ENCODE results near the gene NOTCH2.

The NOTCH2 gene

DNA sequence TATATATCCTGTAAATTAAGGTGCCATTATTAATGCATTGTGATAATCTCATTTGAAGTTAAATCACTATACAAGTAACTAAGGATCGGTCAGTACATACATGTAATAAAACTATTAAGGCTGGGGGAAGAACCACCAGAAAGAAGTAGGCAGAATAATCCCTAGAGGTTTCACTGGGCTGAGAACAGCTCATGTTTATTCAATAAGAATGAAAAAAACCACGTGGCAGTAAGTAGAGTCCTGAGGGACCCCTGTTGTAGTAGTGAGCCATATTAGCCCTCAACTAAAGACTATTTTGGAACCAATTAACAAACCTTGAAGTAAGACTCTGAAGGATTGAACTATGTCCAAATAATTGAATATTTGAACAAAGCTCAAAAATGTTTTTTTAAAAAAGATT lies 126.2 kb downstream of the NOTCH2 start:
- DNase-seq (ENCODE audit: low read depth in 2 of 2) = no peak

DNA sequence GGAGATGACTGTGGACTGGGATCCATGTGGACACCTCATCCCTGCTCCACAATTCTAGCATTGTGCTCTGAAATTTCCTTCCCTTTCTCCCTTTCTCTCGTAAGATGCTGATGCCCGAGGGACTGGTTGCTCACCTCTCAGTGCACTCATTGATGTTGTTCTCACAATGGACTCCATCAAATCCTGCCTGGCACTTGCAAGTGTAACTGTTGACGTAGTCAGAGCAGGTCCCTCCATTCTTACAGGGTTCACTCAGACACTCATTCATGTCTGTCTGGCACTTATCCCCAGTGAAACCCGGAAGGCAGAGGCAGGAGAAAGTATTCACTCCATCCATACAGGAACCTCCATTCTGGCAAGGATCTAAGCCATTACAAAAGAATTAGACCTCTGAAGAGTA lies 128.1 kb downstream of the NOTCH2 start:
- no peak for DNase-seq (ENCODE audit: low read depth in 2 of 2)

DNA sequence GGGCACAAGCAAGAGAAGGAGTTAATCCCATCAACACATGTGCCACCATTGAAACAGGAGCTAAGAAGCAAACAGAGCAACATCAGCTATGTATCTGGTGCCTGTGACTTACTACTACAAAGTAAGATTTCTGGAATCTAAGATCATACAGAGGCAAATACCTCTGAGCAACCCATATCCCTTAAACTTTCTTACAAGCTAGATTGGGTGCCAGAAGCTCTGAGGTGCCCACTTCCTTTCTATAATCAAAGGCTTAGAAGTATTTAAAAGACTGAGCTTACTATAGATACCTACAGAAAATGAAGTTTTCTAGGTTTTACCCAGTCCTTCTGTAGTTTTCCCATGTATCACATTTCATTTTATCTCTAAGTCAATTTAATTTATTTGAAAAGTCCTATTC lies 128.8 kb downstream of the NOTCH2 start:
- DNase-seq (ENCODE audit: low read depth in 2 of 2) = no peak

DNA sequence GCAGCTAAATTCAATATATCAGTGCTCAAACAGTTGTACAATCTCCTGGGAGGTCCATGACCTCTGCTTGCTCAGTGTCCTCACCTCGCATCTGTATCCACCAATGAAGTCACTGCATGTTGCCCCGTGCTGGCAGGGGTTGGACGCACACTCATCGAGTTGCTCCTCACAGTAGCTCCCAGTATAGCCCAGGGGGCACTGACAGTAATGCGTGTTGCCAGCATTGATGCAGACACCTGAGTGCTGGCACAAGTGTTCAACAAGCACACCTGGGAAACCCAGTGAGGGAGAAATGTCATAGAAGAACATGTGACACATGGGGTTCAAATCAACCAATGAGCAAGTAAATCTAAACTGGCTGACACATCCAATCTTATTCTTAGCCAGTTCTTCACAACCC lies 132.3 kb downstream of the NOTCH2 start:
- DNase-seq (ENCODE audit: low read depth in 2 of 2) = no peak

DNA sequence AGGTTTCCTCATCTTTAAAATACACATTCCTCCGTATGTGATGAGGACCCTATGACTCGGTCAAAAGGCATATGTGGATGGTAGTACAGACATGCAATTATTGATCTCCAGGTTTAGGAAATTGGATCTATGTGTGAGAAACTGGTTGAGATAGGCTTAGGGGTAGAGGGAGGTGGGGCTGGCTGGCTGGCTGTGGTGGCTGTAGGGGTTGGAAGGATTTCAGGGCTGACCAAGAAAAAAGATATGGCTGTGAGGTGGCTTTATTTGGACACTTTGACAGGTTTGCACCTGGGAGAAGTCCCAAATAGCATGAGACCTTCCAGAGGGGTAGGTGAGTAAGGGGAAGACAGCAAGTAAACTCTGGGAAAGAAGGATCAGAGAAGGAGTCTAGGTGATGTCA lies 133.5 kb downstream of the NOTCH2 start:
- no peak for DNase-seq (ENCODE audit: low read depth in 2 of 2)

DNA sequence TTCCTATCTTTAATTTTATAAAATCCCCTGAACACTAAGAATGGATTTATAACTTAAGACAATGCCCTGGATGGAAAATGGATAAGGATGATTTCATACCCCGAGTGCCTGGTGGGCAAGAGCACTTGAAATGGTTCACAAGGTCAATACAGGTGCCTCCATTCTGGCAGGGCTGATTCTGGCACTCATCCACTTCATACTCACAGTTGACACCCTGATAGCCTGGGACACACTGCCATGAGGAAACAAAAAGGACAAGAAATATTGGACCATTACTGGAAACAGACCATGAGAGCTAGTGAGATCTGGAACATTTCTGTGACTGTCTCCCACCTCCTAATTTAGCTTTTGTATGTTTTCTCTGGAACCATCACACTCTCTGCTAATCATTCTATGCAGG lies 134.1 kb downstream of the NOTCH2 start:
- DNase-seq (ENCODE audit: low read depth in 2 of 2) = no peak

DNA sequence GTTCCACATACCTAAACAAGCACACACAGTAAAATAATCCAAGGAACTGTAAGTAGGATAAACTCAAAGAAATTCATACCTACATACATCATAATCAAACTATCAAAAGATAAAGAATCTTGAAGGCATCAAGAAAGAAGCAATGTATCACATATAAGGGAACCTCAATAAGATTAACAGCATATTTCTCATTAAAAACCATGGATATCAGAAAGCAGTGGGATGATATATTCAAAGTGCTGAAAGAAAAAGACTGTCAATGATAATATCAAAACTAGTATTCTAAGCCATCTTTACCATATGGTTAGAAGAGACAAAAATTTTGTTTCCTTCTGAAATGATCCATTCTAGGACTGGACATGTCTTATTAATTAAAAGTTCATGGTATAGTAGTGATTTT lies 136.1 kb downstream of the NOTCH2 start:
- DNase-seq (ENCODE audit: low read depth in 2 of 2) = no peak

DNA sequence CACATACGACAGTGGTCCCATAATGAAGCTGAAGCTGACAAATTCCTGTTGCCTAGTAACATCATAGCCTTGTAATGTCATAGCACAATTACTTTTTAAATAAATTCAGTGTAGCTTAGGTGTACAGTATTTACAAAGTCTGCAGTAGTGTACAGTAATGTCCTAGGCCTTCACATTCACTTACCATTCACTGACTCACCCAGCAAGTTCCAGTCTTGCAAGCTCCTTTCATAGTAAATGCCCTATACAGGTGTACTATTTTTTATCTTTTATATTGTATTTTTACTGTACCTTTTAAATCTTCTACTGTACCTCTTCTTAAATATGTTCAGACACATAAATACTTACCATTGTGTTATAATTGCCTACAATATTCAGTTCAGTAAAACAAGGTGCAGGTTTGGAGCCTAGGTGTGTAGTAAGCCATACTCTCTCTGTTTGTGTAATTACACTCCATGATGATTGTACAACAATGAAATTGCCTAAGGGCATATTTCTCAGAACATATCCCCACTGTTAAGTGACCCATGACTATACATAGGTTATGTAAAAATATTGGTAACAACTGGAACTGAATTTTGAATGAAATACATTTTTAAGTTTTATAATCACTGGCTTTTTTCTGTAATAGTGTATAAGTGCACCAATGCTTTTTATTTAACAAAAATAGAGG lies 139.7 kb downstream of the NOTCH2 start:
- no peak for DNase-seq (ENCODE audit: low read depth in 2 of 2)

DNA sequence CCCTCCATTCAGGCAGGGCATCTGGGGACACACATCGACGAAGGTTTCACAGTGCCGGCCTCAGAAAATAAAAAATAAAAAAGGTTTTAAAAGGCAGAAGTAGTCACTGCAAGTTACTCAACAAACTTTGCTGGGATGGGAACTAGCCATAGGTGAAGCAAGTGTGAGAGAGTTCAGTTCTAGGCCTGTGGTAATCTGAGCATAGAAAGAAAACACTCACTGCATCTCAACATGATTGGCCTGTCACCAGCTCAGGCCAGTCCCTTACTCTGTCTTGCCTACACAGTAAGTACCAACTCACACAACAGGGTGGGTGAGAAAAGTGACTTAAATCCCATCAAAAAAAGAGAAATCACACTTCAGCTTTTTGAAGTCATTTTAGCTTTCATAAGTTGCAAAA lies 142.9 kb downstream of the NOTCH2 start:
- no peak for DNase-seq (ENCODE audit: low read depth in 2 of 2)

DNA sequence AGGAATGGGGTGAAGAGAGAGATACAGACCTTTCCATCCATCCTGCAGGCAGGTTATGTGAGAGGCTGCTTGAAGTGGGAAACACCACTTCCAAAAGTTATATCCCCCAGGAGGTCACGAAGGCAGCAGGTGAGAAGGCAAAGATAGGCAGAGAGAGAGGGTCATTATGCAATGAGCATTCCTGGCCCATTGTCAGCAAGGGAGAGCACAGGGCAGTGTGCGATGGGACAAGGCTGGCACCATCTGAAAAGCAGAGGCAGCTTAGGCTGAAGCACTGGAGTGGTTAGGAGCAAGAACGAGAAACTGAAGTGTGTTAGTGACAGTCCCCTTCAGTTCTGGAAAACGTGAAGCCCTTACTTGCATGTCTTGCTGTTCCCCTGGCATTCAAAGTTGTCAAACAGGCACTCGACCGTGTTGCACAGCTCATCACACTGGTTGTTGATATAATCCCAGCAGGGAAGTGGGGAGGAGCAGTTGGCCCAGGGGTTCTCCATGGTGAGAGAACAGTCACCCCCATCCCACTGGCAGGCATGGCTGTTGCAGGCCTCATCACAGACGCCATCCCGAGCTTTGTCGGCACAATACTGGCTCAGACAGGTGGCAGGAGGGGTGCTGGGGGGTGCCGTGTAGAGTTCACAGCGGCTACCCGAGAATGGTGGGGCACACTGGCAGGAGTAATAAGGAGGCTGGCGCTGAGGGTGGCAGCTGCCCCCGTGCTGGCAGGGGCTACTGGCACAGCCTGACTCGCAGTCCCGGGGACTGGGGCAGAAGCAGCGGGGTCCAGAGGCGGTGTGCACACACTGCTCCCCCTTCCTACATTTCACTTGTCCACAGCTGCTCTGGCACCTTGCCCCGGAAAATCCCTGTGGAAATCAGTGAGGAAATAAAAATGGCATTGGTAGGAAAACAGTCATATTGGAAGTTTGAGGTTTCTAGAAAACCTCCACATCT lies 144.2 kb downstream of the NOTCH2 start:
- DNase-seq (ENCODE audit: low read depth in 2 of 2) = no peak

DNA sequence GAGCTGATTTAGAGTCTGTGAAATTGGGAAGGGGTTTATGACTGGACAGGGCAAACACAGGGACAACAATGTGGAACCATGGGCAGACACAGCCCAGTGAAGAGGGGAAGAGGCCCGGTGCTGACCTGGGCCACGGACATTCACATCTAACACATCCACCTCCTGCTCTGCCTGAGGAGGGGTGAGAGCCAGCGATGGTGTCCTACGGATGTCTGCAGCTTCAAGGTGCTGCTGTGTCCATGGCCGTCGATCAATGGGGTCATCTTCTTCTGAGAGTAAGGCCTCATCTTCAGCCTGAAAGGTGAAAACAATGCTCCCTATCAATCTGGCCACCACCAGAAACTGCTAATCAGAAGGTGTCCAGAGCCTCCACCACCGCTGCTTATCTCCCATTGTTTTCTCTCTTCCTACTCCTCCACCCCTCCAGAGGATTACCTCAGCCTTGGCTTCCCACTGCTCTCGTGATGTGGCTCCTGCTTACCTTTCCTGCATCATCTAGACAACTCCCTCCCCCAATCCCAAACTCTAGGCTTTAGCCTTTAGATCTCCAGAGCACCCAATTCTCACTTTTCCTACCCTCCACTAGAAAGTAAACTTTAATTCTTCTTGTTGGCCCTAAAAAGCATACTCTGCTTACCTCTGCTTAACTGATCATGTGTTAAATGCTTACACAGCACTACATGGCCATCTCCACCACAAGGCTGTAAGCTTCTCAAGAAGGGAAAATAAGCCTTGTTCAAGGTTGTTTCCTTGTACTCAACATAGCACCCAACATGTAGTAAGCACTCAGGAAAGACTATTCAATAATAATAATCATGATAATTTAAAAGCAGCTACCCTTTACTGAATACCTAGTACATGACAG lies 149.1 kb downstream of the NOTCH2 start:
- DNase-seq (ENCODE audit: low read depth in 2 of 2) = no peak

DNA sequence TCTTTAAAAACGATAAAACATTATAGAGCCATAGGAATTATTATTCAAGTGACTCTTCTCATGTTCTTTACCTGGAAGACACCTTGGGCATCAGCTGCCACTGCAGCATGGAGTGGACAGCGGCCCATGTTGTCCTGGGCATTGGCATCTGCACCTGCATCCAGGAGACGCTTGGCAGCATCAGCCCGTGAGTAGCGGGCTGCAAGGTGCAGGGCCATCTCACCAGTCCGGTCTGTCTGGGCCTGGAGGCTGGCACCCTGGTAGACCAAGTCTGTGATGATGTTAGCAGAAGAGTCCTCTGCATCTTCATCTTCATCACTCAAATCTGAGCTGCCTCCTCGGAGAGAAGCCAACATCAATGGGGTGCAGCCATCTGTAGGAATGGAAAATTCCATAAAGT lies 150.2 kb downstream of the NOTCH2 start:
- no peak for DNase-seq (ENCODE audit: low read depth in 2 of 2)

DNA sequence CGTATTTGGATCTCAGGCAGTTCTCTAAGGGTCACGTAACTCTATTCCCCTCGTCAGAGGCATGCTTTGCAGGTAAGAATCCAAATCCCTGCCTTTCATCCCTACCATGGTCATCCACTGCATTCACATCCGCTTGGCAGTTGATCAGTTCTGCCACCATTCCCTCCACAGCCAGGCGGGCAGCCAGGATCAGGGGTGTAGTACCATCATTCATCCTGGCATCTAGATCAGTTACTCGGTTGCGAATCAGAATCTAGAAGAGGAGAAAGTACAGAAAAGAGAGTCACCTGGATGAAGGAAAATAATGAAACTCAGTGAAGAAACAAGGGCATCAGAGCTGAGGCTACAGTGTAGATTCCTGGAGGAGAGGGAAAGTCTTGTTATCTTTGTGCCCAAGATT lies 151.2 kb downstream of the NOTCH2 start:
- no peak for DNase-seq (ENCODE audit: low read depth in 2 of 2)

DNA sequence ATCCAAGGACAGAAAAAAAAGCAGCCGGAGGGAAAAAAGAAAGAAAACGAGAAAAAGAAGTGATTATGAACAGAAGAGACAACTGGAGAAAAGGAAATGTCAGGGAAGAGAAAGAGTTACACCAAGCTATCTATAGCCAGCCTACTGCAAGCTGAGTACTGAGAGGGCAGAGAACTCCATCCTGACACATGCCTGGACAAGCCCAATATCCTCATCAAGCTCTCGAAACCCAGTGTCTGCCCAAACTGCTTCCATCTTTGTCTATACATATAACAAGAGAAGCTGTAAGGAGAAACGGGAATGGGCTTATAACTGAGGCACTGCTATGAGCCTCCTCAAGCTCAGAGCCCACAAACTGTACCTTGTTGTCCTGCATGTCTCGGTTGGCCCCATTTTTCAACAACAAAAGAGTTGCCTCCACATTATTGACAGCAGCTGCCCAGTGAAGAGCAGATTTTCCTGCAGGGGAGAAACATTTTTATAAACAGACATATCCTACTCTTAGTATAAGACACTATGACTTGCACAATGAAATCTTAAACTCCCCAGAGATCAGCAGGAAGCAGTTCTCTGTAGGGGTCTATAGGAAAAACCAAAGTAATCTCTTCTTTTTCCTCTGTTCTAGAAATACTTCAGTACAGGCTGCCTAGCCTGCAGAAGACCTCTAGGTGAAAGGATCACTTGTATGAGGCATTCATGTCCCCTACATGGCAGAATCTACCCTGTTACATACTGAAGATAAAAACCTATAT lies 152.0 kb downstream of the NOTCH2 start:
- no peak for DNase-seq (ENCODE audit: low read depth in 2 of 2)

DNA sequence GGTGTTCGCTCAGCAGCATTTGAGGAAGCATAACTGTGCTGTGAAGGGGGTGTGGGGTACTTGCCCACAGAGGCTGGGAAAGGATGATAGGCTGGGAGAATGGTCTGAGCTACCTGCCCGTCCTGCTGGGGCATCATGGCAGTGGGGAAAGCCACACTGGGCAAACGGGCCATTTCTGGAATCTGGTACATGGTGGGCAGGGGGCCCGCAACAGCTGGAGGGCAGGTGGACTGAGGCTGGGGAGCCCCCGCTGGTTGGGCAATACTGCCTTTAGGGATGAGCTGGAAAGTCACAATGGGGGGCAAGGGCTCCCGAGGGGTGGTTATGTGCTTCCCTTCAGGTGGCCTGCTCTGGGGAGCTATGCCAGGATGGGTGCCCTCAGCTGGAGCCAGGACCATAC lies 153.9 kb downstream of the NOTCH2 start:
- DNase-seq (ENCODE audit: low read depth in 2 of 2) = no peak

DNA sequence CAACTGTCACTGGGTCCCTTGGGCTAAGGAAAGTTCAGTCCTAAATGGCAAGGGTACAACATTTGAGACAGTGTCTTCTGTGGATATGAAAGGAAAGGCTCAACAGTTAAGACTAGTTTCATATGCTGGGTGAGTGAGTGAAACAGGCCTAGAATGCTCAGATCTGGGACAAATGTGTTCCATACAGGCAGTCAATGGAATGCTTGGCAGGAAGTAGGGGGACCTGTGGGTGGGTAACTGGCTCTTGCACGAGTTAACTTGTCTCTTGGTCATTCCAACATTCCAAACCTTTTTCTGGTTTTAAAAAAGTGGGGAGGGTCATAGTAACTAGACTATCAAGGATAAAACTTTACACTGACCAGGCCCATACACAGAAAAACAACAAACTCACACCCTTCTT lies 155.4 kb downstream of the NOTCH2 start:
- no peak for DNase-seq (ENCODE audit: low read depth in 2 of 2)

DNA sequence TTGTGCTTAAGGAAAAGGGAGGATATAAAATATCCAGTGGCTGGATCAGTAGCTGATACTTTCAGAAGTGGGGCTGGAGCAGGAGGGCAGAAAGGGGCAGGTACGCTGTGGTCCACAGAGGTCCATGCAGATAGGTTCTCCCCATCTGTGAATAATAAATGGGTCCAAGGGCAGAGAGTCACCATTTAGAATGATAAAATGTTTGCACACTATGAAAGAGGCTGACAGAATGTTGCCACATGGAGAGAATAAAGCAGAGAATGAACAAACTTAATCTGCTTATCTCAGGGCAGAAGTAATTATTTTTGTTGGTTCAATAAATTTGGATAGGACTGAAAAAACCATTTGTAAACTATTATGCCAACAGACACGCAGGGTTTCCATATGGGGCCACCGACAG lies 156.5 kb downstream of the NOTCH2 start:
- DNase-seq (ENCODE audit: low read depth in 2 of 2) = no peak

DNA sequence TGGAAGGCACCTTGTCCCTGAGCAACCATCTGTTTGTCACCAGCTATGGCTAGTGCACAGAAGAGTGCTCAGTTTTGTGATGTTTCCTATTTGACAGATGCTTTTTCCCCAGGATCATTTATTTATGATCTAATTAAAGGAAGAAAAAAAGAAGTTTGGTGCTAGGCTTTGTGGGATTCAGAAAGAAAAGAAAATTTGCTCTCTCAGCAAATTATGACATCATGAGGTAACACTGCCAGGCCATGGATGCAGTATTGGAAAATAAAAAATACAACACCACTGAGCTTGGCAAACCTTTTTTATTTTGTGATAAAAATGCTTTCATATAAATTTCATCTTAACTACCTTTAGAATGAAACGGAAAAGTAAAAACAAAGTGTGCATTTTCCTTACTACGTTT lies 157.7 kb downstream of the NOTCH2 start:
- no peak for DNase-seq (ENCODE audit: low read depth in 2 of 2)

DNA sequence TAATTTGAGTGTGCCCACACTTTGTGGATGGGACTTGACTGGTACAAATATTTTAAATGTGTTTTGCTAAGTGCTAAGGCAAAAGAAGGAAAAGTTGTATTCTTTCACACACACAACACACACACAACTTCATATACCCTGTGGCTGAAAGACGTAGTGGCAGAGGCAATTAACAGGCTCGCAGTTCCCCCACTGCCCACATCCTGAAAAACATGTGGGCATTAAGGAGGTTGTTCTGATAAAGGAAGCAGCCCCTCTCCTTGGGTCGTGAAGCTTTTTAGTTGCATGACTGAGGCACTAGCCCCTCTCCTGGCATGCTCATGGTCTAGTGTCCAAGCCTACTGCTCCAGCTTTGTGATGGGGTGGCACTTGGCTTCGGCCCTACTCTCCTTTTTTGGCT lies 158.8 kb downstream of the NOTCH2 start:
- DNase-seq (ENCODE audit: low read depth in 2 of 2) = no peak

DNA sequence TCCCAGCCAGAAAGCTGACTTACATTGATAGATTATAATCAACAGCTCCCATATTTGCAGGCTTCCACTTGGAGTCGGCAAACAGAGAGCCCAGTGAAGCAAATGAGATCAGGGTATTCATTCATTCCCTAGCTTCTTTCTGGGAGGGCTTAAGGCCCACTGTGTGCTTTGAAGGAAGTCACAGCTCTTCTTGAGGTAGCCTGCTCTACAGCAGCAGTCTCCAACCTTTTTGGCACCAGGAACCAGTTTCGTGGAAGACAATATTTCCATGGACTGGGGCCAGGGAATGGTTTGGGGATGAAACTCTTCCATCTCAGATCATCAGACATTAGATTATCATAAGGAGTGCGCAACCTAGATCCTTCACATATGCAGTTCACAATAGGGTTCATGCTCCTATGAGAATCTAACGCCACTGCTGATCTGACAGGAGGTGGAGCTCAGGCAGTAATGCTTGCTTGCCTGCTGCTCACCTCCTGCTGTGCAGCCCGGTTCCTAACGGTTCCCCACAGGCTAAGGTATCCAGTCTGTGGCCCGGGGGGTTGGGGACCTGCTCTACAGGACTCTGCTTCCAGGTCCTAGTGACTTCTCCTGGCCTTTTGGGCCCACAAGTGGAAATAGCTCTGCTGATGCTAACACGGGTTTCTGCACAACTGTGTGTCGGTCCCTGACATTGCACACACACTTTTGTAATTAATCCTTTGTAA lies 159.4 kb downstream of the NOTCH2 start:
- no peak for DNase-seq (ENCODE audit: low read depth in 2 of 2)

DNA sequence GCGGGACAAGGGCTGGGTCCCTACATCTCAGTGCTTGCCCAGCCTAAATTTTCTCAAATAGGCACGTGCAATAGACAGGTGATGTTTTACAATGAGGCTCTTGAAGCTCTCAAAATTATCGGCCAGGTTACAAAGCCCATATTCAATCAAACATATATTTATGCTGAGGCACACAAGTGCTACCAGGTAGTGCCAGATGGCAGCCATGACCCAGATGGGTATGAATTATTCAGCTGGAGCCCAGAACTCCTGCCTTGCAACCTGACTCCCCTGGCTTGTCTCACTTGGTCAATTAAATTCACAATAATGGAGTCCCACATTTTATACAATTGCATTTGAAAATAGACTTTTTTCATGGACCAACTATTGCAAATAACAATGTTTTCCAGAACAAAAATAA lies 160.8 kb downstream of the NOTCH2 start:
- DNase-seq (ENCODE audit: low read depth in 2 of 2) = no peak
